HCT116 (cell line): Measurements from ENCODE around the gene PRND. TPM values are rescaled to one million over a fixed set of nuclear protein-coding genes. Genes with fewer than 3 reads are reported as not detected.

ENCODE experiments used
- ATAC-seq: fragments of 200-7000 bp; cut with Tn5 transposase; 2 replicates; pipeline ENCODE4 v1.9.1; 2020; ENCODE audit warnings: mild to moderate bottlenecking, moderate library complexity
- BruUV-seq: library from RNA; stranded (reverse); fragments of 400-500 nt; replicated peaks from 2 replicates; lab custom pipeline; 2021; lab: Mats Ljungman, UMichigan
- CTCF ChIA-PET: fragments of 300-600 bp; sonication (Branson Sonifier 250); formaldehyde crosslinking; loops from one replicate; lab custom pipeline; 2021; ENCODE audit warnings: antibody characterized with exemption; lab: Charles Lee
- POLR2A ChIA-PET: fragments of 300-600, 350-600 bp; sonication (Branson Sonifier 250); formaldehyde crosslinking; loops from one replicate; lab custom pipeline; 2021; ENCODE audit warnings: antibody characterized with exemption; lab: Charles Lee
- RAD21 ChIA-PET, 2 experiments: fragments of 300-600 bp; sonication (Branson Sonifier 250); formaldehyde crosslinking; loops; one replicate each; lab custom pipeline; 2023; ENCODE audit warnings: low total read pairs in 2 of 2; ENCODE audit not compliant: uncharacterized antibody in 2 of 2, unreplicated experiment in 2 of 2, low non-redundant PET in 1 of 2; lab: Charles Lee
- DNase-seq: peaks from one replicate; pipeline ENCODE4 v3.0.0-alpha.2; 2010; ENCODE audit warnings: low read depth, low spot score
- H2AFZ ChIP-seq: fragments of 200-600 bp; shearing (Covaris generic), sonication (generic); 2 replicates; pipeline ENCODE4 v1.6.1; 2017; ENCODE audit warnings: low read depth, mixed run types, mixed read lengths, antibody characterized with exemption, low read length; ENCODE audit not compliant: poor library complexity, severe bottlenecking
- H3K27ac ChIP-seq: 2 replicates; pipeline ENCODE4 v1.5.1; 2012; ENCODE audit warnings: low read depth, low read length
- H3K27me3 ChIP-seq: fragments of 200-600 bp; sonication (generic); 2 replicates; pipeline ENCODE4 v1.6.1; 2016; ENCODE audit warnings: mixed run types, low read length, mixed read lengths; ENCODE audit not compliant: insufficient read depth
- H3K36me3 ChIP-seq, 2 experiments: fragments of 200-500 bp in 1 of 2; fragments of 200-600 bp in 1 of 2; sonication (Bioruptor generic) in 1 of 2; sonication (generic) in 1 of 2; 2 replicates each; pipeline versions ENCODE4 v1.5.1 to v1.6.1; 2014 to 2016; ENCODE audit warnings: low read length in 2 of 2, inconsistent platforms in 1 of 2, mixed read lengths in 1 of 2, mixed run types in 1 of 2; ENCODE audit not compliant: insufficient read depth in 2 of 2, control insufficient read depth in 1 of 2
- H3K4me1 ChIP-seq, 2 experiments: fragments of 200-600 bp in 1 of 2; sonication (generic) in 1 of 2; 2 replicates each; pipeline versions ENCODE4 v1.5.1 to v1.6.1; 2012 to 2017; ENCODE audit warnings: low read length in 2 of 2, inconsistent platforms in 1 of 2, mild to moderate bottlenecking in 1 of 2, mixed read lengths in 1 of 2, mixed run types in 1 of 2, moderate library complexity in 1 of 2; ENCODE audit not compliant: insufficient read depth in 2 of 2, control insufficient read depth in 1 of 2
- H3K4me2 ChIP-seq: fragments of 200-600 bp; sonication (generic); 2 replicates; pipeline ENCODE4 v1.6.1; 2017; ENCODE audit warnings: mixed run types, low read length, mixed read lengths
- H3K4me3 ChIP-seq, 2 experiments: fragments of 200-600 bp in 1 of 2; sonication (generic) in 1 of 2; replicated peaks in 1 of 2; 2 replicates each; pipeline ENCODE4 v1.5.1; 2011 to 2016; ENCODE audit warnings: low read length in 2 of 2, control low read depth in 1 of 2, low read depth in 1 of 2, mild to moderate bottlenecking in 1 of 2, mixed read lengths in 1 of 2, mixed run types in 1 of 2
- H3K79me2 ChIP-seq: fragments of 200-600 bp; sonication (generic); 2 replicates; pipeline ENCODE4 v1.6.1; 2017; ENCODE audit warnings: mild to moderate bottlenecking, mixed run types, low read length, moderate library complexity, mixed read lengths; ENCODE audit not compliant: insufficient read depth
- H3K9ac ChIP-seq: fragments of 200-600 bp; sonication (generic); 2 replicates; pipeline ENCODE4 v1.6.1; 2016; ENCODE audit warnings: low read length, mixed read lengths
- H3K9me2 ChIP-seq: fragments of 200-600 bp; sonication (generic), shearing (Covaris generic); 2 replicates; pipeline ENCODE4 v1.6.1; 2017; ENCODE audit warnings: mixed run types, mild to moderate bottlenecking, moderate library complexity; ENCODE audit not compliant: insufficient read depth
- H3K9me3 ChIP-seq, 2 experiments: fragments of 200-500 bp in 1 of 2; fragments of 200-600 bp in 1 of 2; sonication (Bioruptor generic) in 1 of 2; sonication (generic) in 1 of 2; 2 replicates each; pipeline ENCODE4 v1.6.1; 2014 to 2017; ENCODE audit warnings: low read length in 2 of 2, mixed read lengths in 2 of 2, inconsistent platforms in 1 of 2, low read depth in 1 of 2, mild to moderate bottlenecking in 1 of 2, mixed run types in 1 of 2, moderate library complexity in 1 of 2; ENCODE audit not compliant: control insufficient read depth in 1 of 2, insufficient read depth in 1 of 2
- H4K20me1 ChIP-seq: fragments of 200-600 bp; sonication (generic), shearing (Covaris generic); 2 replicates; pipeline ENCODE4 v1.6.1; 2017; ENCODE audit warnings: mixed run types, mild to moderate bottlenecking, moderate library complexity; ENCODE audit not compliant: insufficient read depth
- EGR1 ChIP-seq: IDR thresholded peaks from 2 replicates; pipeline ENCODE4 v1.6.1; 2012; ENCODE audit warnings: low read depth
- ELF1 ChIP-seq: IDR thresholded peaks from 2 replicates; pipeline ENCODE4 v1.6.1; 2012; ENCODE audit warnings: low read depth, borderline replicate concordance
- FOSL1 ChIP-seq: IDR thresholded peaks from 2 replicates; pipeline ENCODE4 v1.6.1; 2012; ENCODE audit warnings: low read depth
- SP1 ChIP-seq: IDR thresholded peaks from 2 replicates; pipeline ENCODE4 v1.6.1; 2012; ENCODE audit warnings: low read depth
- TCF7L2 ChIP-seq: IDR thresholded peaks from 2 replicates; pipeline ENCODE4 v1.7.0; 2011; ENCODE audit warnings: borderline replicate concordance, inconsistent platforms; ENCODE audit not compliant: insufficient read depth, insufficient read length; ENCODE audit errors: extremely low read depth
- ZNF274 ChIP-seq: fragments of 200-500 bp; sonication (Bioruptor generic); IDR thresholded peaks from 2 replicates; pipeline ENCODE4 v1.6.1; 2014; ENCODE audit warnings: mild to moderate bottlenecking, low read depth, low read length, inconsistent platforms
- intact Hi-C: fragments of 100-400 bp; cut with micrococcal nuclease; formaldehyde crosslinking; loops from 2 replicates; pipeline ENCODE4 v1.10.0; 2022
- total RNA-seq: library from RNA; stranded (reverse); gene quantifications from one replicate; pipeline ENCODE4 v1.2.1, GENCODE V29; 2021; ENCODE audit not compliant: unreplicated experiment
- TF ChIP-seq, protein P1 (sequence below): IDR thresholded peaks from 2 replicates; pipeline ENCODE4 v1.6.1; 2012
- TF ChIP-seq, protein P2 (sequence below), 3 experiments: fragments of 200-600 bp in 1 of 3; sonication (generic) in 1 of 3; IDR thresholded peaks in 2 of 3; conservative IDR thresholded peaks in 1 of 3; 2 replicates each; pipeline ENCODE4 v1.5.1; 2012 to 2017; ENCODE audit warnings: low read depth in 2 of 3, low read length in 2 of 3, antibody characterized with exemption in 1 of 3, borderline replicate concordance in 1 of 3, control low read depth in 1 of 3, mild to moderate bottlenecking in 1 of 3, mixed read lengths in 1 of 3, mixed run types in 1 of 3, moderate library complexity in 1 of 3; ENCODE audit not compliant: insufficient read depth in 1 of 3

The PRND gene
- total RNA-seq, 1 experiment from 2014 or later, result not detected

DNA sequence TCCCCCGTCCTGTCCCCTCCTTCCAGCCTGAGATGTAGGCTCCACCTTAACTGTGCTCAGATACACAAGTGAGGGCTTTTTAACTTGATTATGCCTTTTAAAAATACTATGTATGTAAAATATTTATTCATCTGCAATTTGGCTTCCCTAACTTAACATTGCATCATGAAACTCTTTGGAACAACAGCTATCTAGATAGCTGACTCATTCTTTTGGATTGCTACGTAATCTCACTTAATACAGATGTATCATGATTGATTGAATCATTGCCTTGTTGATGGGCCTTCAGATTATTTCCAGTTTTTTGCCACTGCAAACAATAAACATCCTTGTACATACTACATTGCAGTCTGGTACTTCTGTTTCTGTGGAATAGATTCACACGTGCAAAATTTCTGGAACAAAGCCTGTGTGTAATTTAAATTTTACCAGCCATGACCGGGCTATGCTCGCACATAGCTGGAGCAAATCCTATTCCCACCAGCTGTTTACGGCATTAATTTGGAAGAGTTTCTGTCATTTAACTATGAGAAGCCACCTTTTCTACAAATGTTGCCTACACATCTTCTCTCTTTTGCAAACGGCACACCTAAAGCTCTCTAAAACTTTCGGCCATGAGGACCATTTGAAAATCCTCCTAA, 6.5 kb downstream of the PRND start:
- H3K27ac ChIP-seq, result no peak overlapping the region
- TF ChIP-seq ELF1 (no peak), ZNF274 (no peak), EGR1 (no peak), TCF7L2 (no peak), FOSL1 (no peak), SP1 (no peak)
- TF ChIP-seq, protein P1, sequence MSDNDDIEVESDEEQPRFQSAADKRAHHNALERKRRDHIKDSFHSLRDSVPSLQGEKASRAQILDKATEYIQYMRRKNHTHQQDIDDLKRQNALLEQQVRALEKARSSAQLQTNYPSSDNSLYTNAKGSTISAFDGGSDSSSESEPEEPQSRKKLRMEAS, result no peak
- TF ChIP-seq, protein P2, sequence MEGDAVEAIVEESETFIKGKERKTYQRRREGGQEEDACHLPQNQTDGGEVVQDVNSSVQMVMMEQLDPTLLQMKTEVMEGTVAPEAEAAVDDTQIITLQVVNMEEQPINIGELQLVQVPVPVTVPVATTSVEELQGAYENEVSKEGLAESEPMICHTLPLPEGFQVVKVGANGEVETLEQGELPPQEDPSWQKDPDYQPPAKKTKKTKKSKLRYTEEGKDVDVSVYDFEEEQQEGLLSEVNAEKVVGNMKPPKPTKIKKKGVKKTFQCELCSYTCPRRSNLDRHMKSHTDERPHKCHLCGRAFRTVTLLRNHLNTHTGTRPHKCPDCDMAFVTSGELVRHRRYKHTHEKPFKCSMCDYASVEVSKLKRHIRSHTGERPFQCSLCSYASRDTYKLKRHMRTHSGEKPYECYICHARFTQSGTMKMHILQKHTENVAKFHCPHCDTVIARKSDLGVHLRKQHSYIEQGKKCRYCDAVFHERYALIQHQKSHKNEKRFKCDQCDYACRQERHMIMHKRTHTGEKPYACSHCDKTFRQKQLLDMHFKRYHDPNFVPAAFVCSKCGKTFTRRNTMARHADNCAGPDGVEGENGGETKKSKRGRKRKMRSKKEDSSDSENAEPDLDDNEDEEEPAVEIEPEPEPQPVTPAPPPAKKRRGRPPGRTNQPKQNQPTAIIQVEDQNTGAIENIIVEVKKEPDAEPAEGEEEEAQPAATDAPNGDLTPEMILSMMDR (IDR thresholded peaks at IDR 0.05 in 2 of 3, conservative IDR thresholded peaks at IDR 0.05 in 1 of 3; ENCODE audit: borderline replicate concordance in 1 of 3, insufficient read depth in 1 of 3, low read depth in 2 of 3, low read length in 2 of 3), result no peak

More for the DNA sequence above, 6.5 kb downstream of the PRND start:
- BruUV-seq, result no TSS peak
- Histone ChIP-seq H3K9me3 (no peaks in the 10 kb centered on the region), H3K4me1 (peaks cover 0 to 3% of the 10 kb centered on the region in 2 experiments; a peak in 1 of 4 replicates), H3K36me3 (no peaks in the 10 kb centered on the region), H3K9ac (no peak overlapping the region), H3K79me2 (no peaks in the 10 kb centered on the region), H3K27me3 (0 out of 2 replicates have a peak, but pooled peaks cover 2% of the 10 kb centered on the region), H3K4me2 (no peak overlapping the region), H3K9me2 (no peaks in the 10 kb centered on the region), H3K4me3 (no peak overlapping the region), H4K20me1 (no peaks in the 10 kb centered on the region), H2AFZ (no peak overlapping the region)
- ChIA-PET POLR2A (no interaction called here), RAD21 (no interaction called here), CTCF (interaction anchor here (1.4 kb wide), 1 partner anchor 12 kb away, joined by 5 read pairs; no protein-coding TSS in a partner anchor)
- intact Hi-C loops, result no loop called here
- DNase-seq (no peak), ATAC-seq (no peak)
